ENCODE measurements around the gene MPP2. TPM values are rescaled to one million over a fixed set of nuclear protein-coding genes. Genes with fewer than 3 reads are reported as not detected.

MPP2 gene
- total and polyA plus RNA-seq, 11 donors = 6.7 to 22.3 (median 13.6) TPM

DNA sequence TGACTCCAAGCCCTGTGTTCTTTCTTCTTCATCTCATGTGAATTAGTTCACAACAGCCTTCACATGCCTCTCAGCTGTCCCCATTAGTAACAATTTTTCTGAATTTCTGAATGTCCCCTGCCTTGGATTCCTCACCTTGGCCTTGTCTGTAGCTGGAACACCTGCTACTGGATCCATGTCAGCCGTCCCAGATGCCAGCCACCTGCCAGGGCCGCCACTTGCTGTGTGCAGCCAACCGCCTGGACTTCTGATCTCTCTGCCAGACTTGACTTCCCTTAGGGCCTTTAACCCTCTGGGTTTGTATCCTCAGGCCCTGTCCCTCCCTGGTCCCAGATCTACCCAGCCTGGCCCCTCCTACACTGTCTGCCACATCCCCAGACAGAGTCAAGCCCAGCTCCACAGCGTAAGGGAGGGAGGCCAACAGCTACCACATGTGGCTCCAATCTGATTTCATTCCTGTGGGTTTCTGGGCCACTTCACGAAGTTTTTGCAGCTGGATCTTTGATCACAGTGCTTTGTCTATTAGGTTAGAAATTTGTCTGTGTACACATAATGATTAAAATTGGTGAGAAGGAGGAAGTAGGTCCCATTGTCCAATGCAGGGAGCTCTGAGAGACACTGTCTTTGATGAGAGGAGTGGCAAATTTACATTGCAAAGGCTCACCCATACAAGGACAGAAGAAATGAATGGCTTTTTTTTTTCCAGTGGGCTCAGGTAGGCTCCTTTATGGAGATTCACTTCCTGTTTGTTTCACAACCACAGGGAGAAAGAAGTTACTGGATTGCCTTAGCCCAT is 15.3 kb downstream of the MPP2 start:
- H3K9me3 ChIP-seq = no peaks in the 10 kb centered on the region
- ATAC-seq = no peak
- 71 to 86% (median 81%) methylated on average over 5 of the region's 5 CpGs for WGBS, 4 donors
- H3K27ac ChIP-seq = no peak overlapping the region
- intact Hi-C loops (cut with DNase I) = no loop called here
- no peak for TF ChIP-seq POLR2A (IDR thresholded peaks at IDR 0.05)
- TF ChIP-seq, protein P1, sequence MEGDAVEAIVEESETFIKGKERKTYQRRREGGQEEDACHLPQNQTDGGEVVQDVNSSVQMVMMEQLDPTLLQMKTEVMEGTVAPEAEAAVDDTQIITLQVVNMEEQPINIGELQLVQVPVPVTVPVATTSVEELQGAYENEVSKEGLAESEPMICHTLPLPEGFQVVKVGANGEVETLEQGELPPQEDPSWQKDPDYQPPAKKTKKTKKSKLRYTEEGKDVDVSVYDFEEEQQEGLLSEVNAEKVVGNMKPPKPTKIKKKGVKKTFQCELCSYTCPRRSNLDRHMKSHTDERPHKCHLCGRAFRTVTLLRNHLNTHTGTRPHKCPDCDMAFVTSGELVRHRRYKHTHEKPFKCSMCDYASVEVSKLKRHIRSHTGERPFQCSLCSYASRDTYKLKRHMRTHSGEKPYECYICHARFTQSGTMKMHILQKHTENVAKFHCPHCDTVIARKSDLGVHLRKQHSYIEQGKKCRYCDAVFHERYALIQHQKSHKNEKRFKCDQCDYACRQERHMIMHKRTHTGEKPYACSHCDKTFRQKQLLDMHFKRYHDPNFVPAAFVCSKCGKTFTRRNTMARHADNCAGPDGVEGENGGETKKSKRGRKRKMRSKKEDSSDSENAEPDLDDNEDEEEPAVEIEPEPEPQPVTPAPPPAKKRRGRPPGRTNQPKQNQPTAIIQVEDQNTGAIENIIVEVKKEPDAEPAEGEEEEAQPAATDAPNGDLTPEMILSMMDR (IDR thresholded peaks at IDR 0.05) = no peak
- H3K36me3 ChIP-seq = peaks cover 0 to 10% (median 2%) of the 10 kb centered on the region in 9 donors
- no peaks in the 10 kb centered on the region for H3K4me1 ChIP-seq
- H3K27me3 ChIP-seq = no peaks in the 10 kb centered on the region
- H3K4me3 ChIP-seq = no peak overlapping the region
- no peak for DNase-seq

DNA sequence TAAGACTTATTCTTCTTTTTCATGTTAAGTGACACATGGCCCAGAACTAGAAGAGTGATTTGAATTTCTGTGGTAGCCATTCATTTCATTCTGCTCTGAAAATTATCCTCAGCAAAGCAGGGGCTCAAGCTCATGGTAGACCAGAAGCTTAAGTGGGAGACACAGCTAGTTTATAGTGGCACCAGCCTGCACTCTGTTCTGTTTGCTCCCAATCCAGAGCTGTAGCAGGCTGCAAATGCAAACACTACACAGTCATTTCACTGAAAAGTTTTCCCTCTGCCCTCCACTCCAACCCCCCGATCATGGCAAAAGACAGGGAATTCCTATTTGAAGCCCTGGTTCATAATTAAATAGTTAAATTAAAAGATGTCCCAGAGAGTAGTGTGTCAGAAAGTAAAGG is 17.1 kb downstream of the MPP2 start:
- no peaks in the 10 kb centered on the region for H3K4me1 ChIP-seq
- TF ChIP-seq, protein P1 (IDR thresholded peaks at IDR 0.05) = no peak
- no peak for TF ChIP-seq POLR2A (IDR thresholded peaks at IDR 0.05)
- no peaks in the 10 kb centered on the region for H3K27me3 ChIP-seq
- intact Hi-C loops (cut with DNase I) = no loop called here
- H3K27ac ChIP-seq = no peak overlapping the region
- no peak overlapping the region for H3K4me3 ChIP-seq
- H3K36me3 ChIP-seq = peaks cover 0 to 8% (median 0%) of the 10 kb centered on the region in 9 donors
- 87 to 99% (median 97%) methylated on average over 1 of the region's 1 CpG for WGBS, 4 donors
- no peak for DNase-seq
- H3K9me3 ChIP-seq = no peaks in the 10 kb centered on the region
- no peak for ATAC-seq

DNA sequence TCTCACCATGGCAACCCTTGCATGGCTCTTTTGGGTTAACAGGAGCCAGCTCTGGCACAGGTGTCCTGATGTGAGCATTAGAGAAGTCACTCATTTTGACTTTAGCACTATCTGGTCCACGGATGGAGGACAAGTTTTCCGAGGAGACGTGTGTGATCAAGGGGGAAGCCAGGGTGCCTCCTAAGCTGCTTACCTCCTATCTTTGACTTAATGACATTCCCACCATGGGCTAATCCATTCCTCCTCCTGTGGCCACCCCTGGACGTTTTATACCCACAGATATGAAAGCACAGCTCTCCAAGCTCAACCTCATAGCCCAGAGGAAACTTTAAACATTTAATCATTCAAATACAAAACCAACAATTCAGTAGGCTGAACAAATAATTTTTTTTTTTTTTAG is 18.8 kb downstream of the MPP2 start:
- Histone ChIP-seq H3K4me1 (no peaks in the 10 kb centered on the region), H3K27ac (no peak overlapping the region), H3K4me3 (no peak overlapping the region), H3K27me3 (no peaks in the 10 kb centered on the region), H3K9me3 (no peaks in the 10 kb centered on the region), H3K36me3 (no peaks in the 10 kb centered on the region)
- TF ChIP-seq POLR2A (IDR thresholded peaks at IDR 0.05) = no peak
- TF ChIP-seq, protein P1 (IDR thresholded peaks at IDR 0.05) = no peak
- DNase-seq (no peak), ATAC-seq (no peak)
- WGBS, 4 donors = 60 to 71% (median 66%) methylated on average over 4 of the region's 4 CpGs
- intact Hi-C loops (cut with DNase I) = loop anchor here in 2 of 10 donors (10.0 kb wide), 2 partner anchors 64 to 116 kb away; partner anchors contain the start of gene NAGS (in 1 of the 2)

DNA sequence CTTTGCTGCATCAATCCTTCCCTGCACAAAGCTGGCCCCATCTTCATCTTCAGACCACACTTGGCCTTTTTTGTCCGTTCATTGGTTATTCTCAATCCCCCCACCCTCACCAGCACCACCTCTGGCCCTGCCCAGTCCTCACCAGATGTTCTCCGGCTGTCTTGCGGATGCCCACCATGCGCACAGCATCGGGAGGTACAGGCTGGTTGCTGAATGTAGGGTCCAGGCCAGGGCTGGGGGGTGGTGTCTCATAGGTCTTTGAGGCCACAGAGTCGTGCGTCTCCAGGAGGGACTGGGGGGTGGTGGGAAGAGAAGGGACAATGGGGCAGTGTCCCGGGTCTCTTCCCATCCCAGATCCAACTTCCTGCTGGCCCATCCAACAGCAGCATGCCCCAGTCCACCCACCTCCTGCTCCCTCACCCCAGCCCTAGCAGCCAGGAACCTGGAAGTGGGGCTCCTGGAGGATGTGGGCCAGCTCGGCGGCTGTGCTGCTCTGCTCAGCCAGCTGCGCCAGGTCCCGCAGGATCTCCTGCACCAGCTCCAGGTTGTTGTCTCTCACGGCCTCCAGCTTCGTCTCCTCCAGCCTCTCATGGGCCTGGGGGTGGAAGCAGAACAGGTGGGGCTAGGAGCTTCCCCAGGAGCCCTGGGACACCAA is 24.4 kb downstream of the MPP2 start:
- H3K4me3 ChIP-seq = no peak overlapping the region
- intact Hi-C loops (cut with DNase I) = loop anchor here in 2 of 10 donors (10.0 kb wide), 2 partner anchors 58 to 122 kb away; partner anchors contain the start of gene NAGS (in 1 of the 2)
- DNase-seq (no peak), ATAC-seq (no peak)
- no peaks in the 10 kb centered on the region for H3K27me3 ChIP-seq
- H3K9me3 ChIP-seq = no peaks in the 10 kb centered on the region
- TF ChIP-seq, protein P1 (IDR thresholded peaks at IDR 0.05) = no peak
- no peak for TF ChIP-seq POLR2A (IDR thresholded peaks at IDR 0.05)
- H3K4me1 ChIP-seq = peaks cover 0 to 13% (median 4%) of the 10 kb centered on the region in 12 donors
- H3K27ac ChIP-seq = no peak overlapping the region
- peaks cover 0 to 27% (median 3%) of the 10 kb centered on the region in 9 donors for H3K36me3 ChIP-seq
- 89 to 93% (median 90%) methylated on average over 13 to 14 of the region's 14 CpGs for WGBS, 4 donors
